HepG2 (cell line): ENCODE data around the gene TRAPPC4. TPM values are rescaled to one million over a fixed set of nuclear protein-coding genes. Genes with fewer than 3 reads are reported as not detected.
"Not testable (repeated sequence)": the region's sequence is repeated elsewhere in the genome, so short reads cannot be mapped to it uniquely, and the experiment has no call there.

ENCODE experiments used
- ATAC-seq: fragments of 200-7000 bp; cut with Tn5 transposase; 3 replicates; pipeline ENCODE4 v1.9.1; 2020; ENCODE audit warnings: mild to moderate bottlenecking, moderate library complexity
- BruUV-seq: library from RNA; stranded (reverse); fragments of 400-500 nt; replicated peaks from 2 replicates; lab custom pipeline; 2021; lab: Mats Ljungman, UMichigan
- CTCF ChIA-PET: fragments of 300-600 bp; formaldehyde crosslinking; extraction: SDS; loops from one replicate; lab custom pipeline; 2021; ENCODE audit warnings: low total read pairs, inconsistent platforms, low intra/inter-chr PET ratio; lab: Yijun Ruan, JAX
- POLR2A ChIA-PET: fragments of 350-600 bp; sonication (Branson Sonifier 250); formaldehyde crosslinking; loops from one replicate; lab custom pipeline; 2020; ENCODE audit warnings: antibody characterized with exemption, inconsistent platforms; lab: Yijun Ruan, JAX
- DNase-seq: peaks from one replicate; pipeline ENCODE4 v3.0.0-alpha.2; 2015; ENCODE audit warnings: low spot score
- FAIRE-seq: peaks from 3 replicates; lab custom pipeline; 2011; peaks lifted over from hg19 to GRCh38; lab: Jason Lieb, UNC
- H2AFZ ChIP-seq: one replicate; pipeline ENCODE4 v1.6.1; 2011; ENCODE audit warnings: low read length, inconsistent platforms
- H3K27ac ChIP-seq: fragments of 300-600 bp; 3 replicates; pipeline ENCODE4 v1.8.0; 2011; ENCODE audit warnings: mixed run types, mild to moderate bottlenecking, mixed read lengths, low read length, inconsistent platforms; ENCODE audit not compliant: insufficient read depth; ENCODE audit errors: extremely low read length
- H3K27me3 ChIP-seq, 2 experiments: fragments of 200-600 bp in 1 of 2; 2 replicates in 1 of 2; 3 replicates in 1 of 2; pipeline versions ENCODE4 v1.6.0 to v1.8.0; 2011; ENCODE audit warnings: low read length in 2 of 2, mild to moderate bottlenecking in 2 of 2, moderate library complexity in 2 of 2, inconsistent platforms in 1 of 2; ENCODE audit not compliant: insufficient read depth in 2 of 2, control insufficient read depth in 1 of 2
- H3K36me3 ChIP-seq, 2 experiments: fragments of 200-600 bp in 1 of 2; replicated peaks in 1 of 2; 2 replicates in 1 of 2; 3 replicates in 1 of 2; pipeline versions ENCODE4 v1.5.1 to v1.8.0; 2011; ENCODE audit warnings: low read length in 2 of 2, inconsistent platforms in 1 of 2; ENCODE audit not compliant: insufficient read depth in 2 of 2, control insufficient read depth in 1 of 2
- H3K4me1 ChIP-seq: 2 replicates; pipeline ENCODE4 v1.5.1; 2012; ENCODE audit warnings: low read length, inconsistent platforms; ENCODE audit not compliant: insufficient read depth
- H3K4me2 ChIP-seq: 2 replicates; pipeline ENCODE4 v1.6.0; 2011; ENCODE audit warnings: low read depth, low read length, inconsistent platforms
- H3K4me3 ChIP-seq, 3 experiments: fragments of 200-600 bp in 1 of 3; sonication (generic), shearing (Covaris generic) in 1 of 3; replicated peaks in 1 of 3; 2 replicates each; pipeline ENCODE4 v1.5.1; 2011 to 2016; ENCODE audit warnings: low read length in 3 of 3, inconsistent platforms in 2 of 3, low read depth in 2 of 3, mild to moderate bottlenecking in 2 of 3, control low read depth in 1 of 3, mixed read lengths in 1 of 3; ENCODE audit not compliant: insufficient read depth in 1 of 3
- H3K79me2 ChIP-seq: one replicate; pipeline ENCODE4 v1.6.1; 2011; ENCODE audit warnings: low read length, inconsistent platforms; ENCODE audit not compliant: insufficient read depth
- H3K9ac ChIP-seq: 2 replicates; pipeline ENCODE4 v1.6.0; 2011; ENCODE audit warnings: mild to moderate bottlenecking, low read depth, low read length, inconsistent platforms; ENCODE audit not compliant: insufficient read depth
- H3K9me3 ChIP-seq: 2 replicates; pipeline ENCODE4 v1.5.1; 2012; ENCODE audit warnings: mild to moderate bottlenecking, low read length
- H4K20me1 ChIP-seq: 2 replicates; pipeline ENCODE4 v1.6.0; 2011; ENCODE audit warnings: inconsistent platforms, mild to moderate bottlenecking, low read length, moderate library complexity; ENCODE audit not compliant: insufficient read depth
- ZNF251 ChIP-seq: sonication (generic); formaldehyde crosslinking; IDR thresholded peaks from 2 replicates; pipeline ENCODE4 v1.9.0; 2021; ENCODE audit warnings: mild to moderate bottlenecking, missing genetic modification reagents
- WGBS: methylation state at CpG from one replicate; pipeline ENCODE4 v1.1.6; 2017; ENCODE audit warnings: low lambda C conversion rate; 5-methylcytosine and 5-hydroxymethylcytosine counted together
- in situ Hi-C: cut with HindIII; loops from 2 replicates; pipeline ENCODE4 v1.10.0; 2017; ENCODE audit warnings: low pct_unique_long_range_greater_than_20kb; ENCODE audit not compliant: extremely low pct_ligation_motif_present
- intact Hi-C: fragments of 100-400 bp; cut with micrococcal nuclease; formaldehyde crosslinking; loops from one replicate; pipeline ENCODE4 v1.10.0; 2022; ENCODE audit not compliant: unreplicated experiment
- polyA plus RNA-seq, 8 experiments: library from polyadenylated mRNA; depleted of rRNA in 3 of 8; stranded (reverse) in 7 of 8; unstranded in 1 of 8; fragments of >200 nt; fragmentation: Illumina TruSeq in 4 of 8; extraction: Trizol in 4 of 8; gene quantifications; 2 replicates each; pipeline versions ENCODE4 v1.2.1 to v1.2.3, GENCODE V29; 2011 to 2016; ENCODE audit warnings: low read depth in 4 of 8, missing spikeins in 1 of 8, mixed read lengths in 1 of 8; ENCODE audit not compliant: insufficient read depth in 1 of 8
- total RNA-seq, 5 experiments: library from RNA; depleted of rRNA; stranded (reverse); fragments of >200 nt; fragmentation: Illumina TruSeq; extraction: Trizol; gene quantifications; 2 replicates each; pipeline ENCODE4 v1.2.3, GENCODE V29; 2016; ENCODE audit warnings: low read depth in 1 of 5
- TF ChIP-seq, protein P1 (sequence below): sonication (generic); formaldehyde crosslinking; conservative IDR thresholded peaks from 2 replicates; pipeline ENCODE4 v1.8.0; 2022; ENCODE audit warnings: mild to moderate bottlenecking, moderate library complexity, missing genetic modification reagents
- TF ChIP-seq, protein P2 (sequence below): sonication (generic); formaldehyde crosslinking; IDR thresholded peaks from 2 replicates; pipeline ENCODE4 v1.9.0; 2021; ENCODE audit warnings: missing genetic modification reagents, borderline replicate concordance

TRAPPC4 gene
- total and polyA plus RNA-seq, 2 of the 13 experiments (the other 11 are each of a cell fraction or from before 2014, with no cell fraction given): 97.4 to 140 TPM

DNA sequence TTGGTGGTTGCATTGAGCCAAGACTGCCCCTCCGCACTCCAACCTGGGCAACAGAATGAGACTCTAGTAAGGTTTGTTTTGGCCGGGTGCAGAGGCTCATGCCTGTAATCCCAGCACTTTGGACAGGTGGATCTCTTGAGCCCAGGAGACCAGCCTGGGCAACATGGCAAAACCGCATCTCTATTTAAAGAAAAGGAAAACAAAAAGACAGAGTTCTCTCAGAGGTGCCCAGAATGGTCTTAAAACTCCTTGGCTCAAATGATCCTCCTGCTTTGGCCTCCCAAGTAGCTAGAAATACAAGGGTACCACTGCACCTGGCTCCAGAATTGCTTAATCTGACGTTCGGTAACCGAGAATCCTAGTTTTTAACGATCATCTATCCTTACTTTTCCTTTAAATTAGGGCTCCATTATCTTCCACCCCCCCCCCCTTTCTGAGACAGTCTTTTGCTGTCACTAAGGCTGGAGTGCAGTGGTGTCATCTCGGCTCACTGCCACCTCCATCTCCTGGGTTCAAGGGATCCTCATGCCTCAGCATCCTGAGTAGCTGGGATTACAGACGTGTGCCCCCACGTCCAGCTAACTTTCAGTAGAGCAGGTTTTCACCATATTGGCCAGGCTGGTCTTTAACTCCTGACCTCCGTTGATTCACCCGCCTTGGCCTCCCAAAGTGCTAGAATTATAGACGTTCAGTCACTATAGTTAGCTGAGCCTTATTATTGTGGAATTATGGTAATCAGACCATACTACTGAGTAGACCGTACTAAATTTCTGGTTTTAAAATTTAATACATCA is 2.2 kb upstream of the TRAPPC4 start (continued):
- TF ChIP-seq, protein P1, sequence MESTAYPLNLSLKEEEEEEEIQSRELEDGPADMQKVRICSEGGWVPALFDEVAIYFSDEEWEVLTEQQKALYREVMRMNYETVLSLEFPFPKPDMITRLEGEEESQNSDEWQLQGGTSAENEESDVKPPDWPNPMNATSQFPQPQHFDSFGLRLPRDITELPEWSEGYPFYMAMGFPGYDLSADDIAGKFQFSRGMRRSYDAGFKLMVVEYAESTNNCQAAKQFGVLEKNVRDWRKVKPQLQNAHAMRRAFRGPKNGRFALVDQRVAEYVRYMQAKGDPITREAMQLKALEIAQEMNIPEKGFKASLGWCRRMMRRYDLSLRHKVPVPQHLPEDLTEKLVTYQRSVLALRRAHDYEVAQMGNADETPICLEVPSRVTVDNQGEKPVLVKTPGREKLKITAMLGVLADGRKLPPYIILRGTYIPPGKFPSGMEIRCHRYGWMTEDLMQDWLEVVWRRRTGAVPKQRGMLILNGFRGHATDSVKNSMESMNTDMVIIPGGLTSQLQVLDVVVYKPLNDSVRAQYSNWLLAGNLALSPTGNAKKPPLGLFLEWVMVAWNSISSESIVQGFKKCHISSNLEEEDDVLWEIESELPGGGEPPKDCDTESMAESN (CRISPR knock-in tag): no peak
- TF ChIP-seq ZNF251 (CRISPR knock-in tag): no peak
- TF ChIP-seq, protein P2, sequence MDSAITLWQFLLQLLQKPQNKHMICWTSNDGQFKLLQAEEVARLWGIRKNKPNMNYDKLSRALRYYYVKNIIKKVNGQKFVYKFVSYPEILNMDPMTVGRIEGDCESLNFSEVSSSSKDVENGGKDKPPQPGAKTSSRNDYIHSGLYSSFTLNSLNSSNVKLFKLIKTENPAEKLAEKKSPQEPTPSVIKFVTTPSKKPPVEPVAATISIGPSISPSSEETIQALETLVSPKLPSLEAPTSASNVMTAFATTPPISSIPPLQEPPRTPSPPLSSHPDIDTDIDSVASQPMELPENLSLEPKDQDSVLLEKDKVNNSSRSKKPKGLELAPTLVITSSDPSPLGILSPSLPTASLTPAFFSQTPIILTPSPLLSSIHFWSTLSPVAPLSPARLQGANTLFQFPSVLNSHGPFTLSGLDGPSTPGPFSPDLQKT (CRISPR knock-in tag): no peak

DNA sequence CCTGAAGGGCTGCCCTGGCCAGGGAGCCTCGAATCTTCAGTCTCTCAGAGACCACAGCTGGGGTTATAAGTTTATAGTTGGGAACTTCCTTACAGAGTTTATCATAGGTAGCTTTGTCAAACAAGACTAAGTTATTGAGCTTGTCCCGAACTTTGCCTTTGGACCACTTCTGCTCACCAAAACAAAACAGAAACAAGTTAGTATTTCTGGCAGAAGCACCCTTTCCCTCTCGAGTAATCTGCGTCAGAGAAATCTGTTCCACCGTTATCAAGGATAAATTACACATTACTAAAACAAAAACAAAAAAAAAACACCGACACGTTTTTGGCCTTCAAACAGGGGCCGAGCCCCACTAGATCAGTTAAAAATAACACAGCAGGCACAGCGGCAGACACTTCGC is 1.2 kb upstream of the TRAPPC4 start:
- H2AFZ ChIP-seq, BruUV-seq, intact Hi-C loops, FAIRE-seq, CTCF ChIA-PET, in situ Hi-C loops, H3K27me3 ChIP-seq, DNase-seq, H3K9me3 ChIP-seq, ATAC-seq: not testable (repeated sequence)
- peaks cover 17% of the 10 kb centered on the region for H4K20me1 ChIP-seq
- H3K79me2 ChIP-seq: peaks cover 53% of the 10 kb centered on the region
- 3% methylated on average over 10 of the region's 10 CpGs for WGBS
- H3K4me3 ChIP-seq: peak overlapping the region; percentile 72 to 99 (median 93)
- H3K9ac ChIP-seq: peak overlapping the region; percentile 93
- H3K27ac ChIP-seq: peak overlapping the region; percentile 93
- peaks cover 51% of the 10 kb centered on the region for H3K4me1 ChIP-seq
- POLR2A ChIA-PET: interaction anchor here (1.6 to 6.9 kb wide), 5 partner anchors 11 to 85 kb away, joined by 6 to 66 read pairs (median 11); partner anchors contain the start of genes CENATAC, DPAGT1, SLC37A4 and VPS11
- peaks cover 5 to 37% of the 10 kb centered on the region in 2 experiments for H3K36me3 ChIP-seq
- H3K4me2 ChIP-seq: peak overlapping the region; percentile 72
